PC-9 (cell line): ENCODE results near the gene ACSL1. TPM values are rescaled to one million over a fixed set of nuclear protein-coding genes. Genes with fewer than 3 reads are reported as not detected.

Source experiments
- BruUV-seq: library from RNA; stranded (reverse); fragments of 400-500 nt; replicated peaks from 2 replicates; lab custom pipeline; 2021; lab: Mats Ljungman, UMichigan
- CTCF ChIA-PET: fragments of 300-600 bp; sonication (Branson Sonifier 250); formaldehyde crosslinking; loops from one replicate; lab custom pipeline; 2022; ENCODE audit warnings: antibody characterized with exemption; lab: Charles Lee
- POLR2A ChIA-PET: fragments of 300-600 bp; sonication (Branson Sonifier 250); formaldehyde crosslinking; loops from one replicate; lab custom pipeline; 2022; ENCODE audit warnings: antibody characterized with exemption; ENCODE audit not compliant: unreplicated experiment; lab: Charles Lee
- DNase-seq, 2 experiments: peaks; one replicate each; pipeline versions ENCODE4 v3.0.0 to v3.0.0-alpha.2; 2015 to 2022; ENCODE audit warnings: mixed read lengths in 1 of 2
- H2AFZ ChIP-seq: fragments of 200-600 bp; sonication (generic); 2 replicates; pipeline ENCODE4 v1.8.1; 2017; ENCODE audit warnings: antibody characterized with exemption
- H3F3A ChIP-seq: fragments of 200-600 bp; sonication (generic); 2 replicates; pipeline ENCODE4 v1.8.1; 2017; ENCODE audit warnings: antibody characterized with exemption, mild to moderate bottlenecking, low read depth; ENCODE audit not compliant: insufficient read depth
- H3K27ac ChIP-seq: fragments of 200-600 bp; sonication (generic); 2 replicates; pipeline ENCODE4 v1.6.1; 2016; ENCODE audit warnings: mixed run types
- H3K27me3 ChIP-seq: fragments of 200-600 bp; sonication (generic); 2 replicates; pipeline ENCODE4 v1.6.1; 2016; ENCODE audit warnings: low read depth, mixed run types; ENCODE audit not compliant: insufficient read depth
- H3K36me3 ChIP-seq: fragments of 200-600 bp; sonication (generic); 2 replicates; pipeline ENCODE4 v1.6.1; 2016; ENCODE audit warnings: low read depth, mixed run types
- H3K4me1 ChIP-seq: fragments of 200-600 bp; sonication (generic); replicated peaks from 2 replicates; pipeline ENCODE4 v1.6.1; 2016; ENCODE audit warnings: mixed run types; ENCODE audit not compliant: insufficient read depth
- H3K4me2 ChIP-seq: fragments of 200-600 bp; sonication (generic); 2 replicates; pipeline ENCODE4 v1.6.1; 2017; ENCODE audit warnings: mixed run types
- H3K4me3 ChIP-seq: fragments of 200-600 bp; sonication (generic); 2 replicates; pipeline ENCODE4 v1.6.1; 2016; ENCODE audit warnings: mixed run types
- H3K79me2 ChIP-seq: fragments of 200-600 bp; sonication (generic); 2 replicates; pipeline ENCODE4 v1.6.1; 2017; ENCODE audit warnings: low read depth, mixed run types
- H3K9me2 ChIP-seq: fragments of 200-600 bp; sonication (generic); 2 replicates; pipeline ENCODE4 v1.8.1; 2017; ENCODE audit warnings: mild to moderate bottlenecking; ENCODE audit not compliant: insufficient read depth
- H3K9me3 ChIP-seq: fragments of 200-600 bp; sonication (generic); 2 replicates; pipeline ENCODE4 v1.8.1; 2016; ENCODE audit warnings: low read depth; ENCODE audit not compliant: insufficient read depth
- H4K20me1 ChIP-seq: fragments of 200-600 bp; sonication (generic); 2 replicates; pipeline ENCODE4 v1.8.1; 2017; ENCODE audit not compliant: insufficient read depth
- EZH2 ChIP-seq: fragments of 200-600 bp; sonication (generic); IDR thresholded peaks from 2 replicates; pipeline ENCODE4 v1.8.0; 2017; ENCODE audit warnings: antibody characterized with exemption, low read depth
- intact Hi-C: fragments of 100-400 bp; cut with micrococcal nuclease; formaldehyde crosslinking; loops from one replicate; pipeline ENCODE4 v1.10.0; 2022; ENCODE audit not compliant: unreplicated experiment
- total RNA-seq: library from RNA; stranded (reverse); gene quantifications from 2 replicates; pipeline ENCODE4 v1.2.3, GENCODE V29; 2021
- TF ChIP-seq, protein P1 (sequence below): fragments of 200-600 bp; sonication (generic); conservative IDR thresholded peaks from 2 replicates; pipeline ENCODE4 v1.6.1; 2017; ENCODE audit warnings: mixed run types, antibody characterized with exemption, mild to moderate bottlenecking, moderate library complexity

ACSL1 gene
- total RNA-seq, 1 experiment from 2014 or later = 96.6 TPM

- no TSS peak for BruUV-seq
- H4K20me1 ChIP-seq = no peaks in the 10 kb centered on the region
- TF ChIP-seq, protein P1, sequence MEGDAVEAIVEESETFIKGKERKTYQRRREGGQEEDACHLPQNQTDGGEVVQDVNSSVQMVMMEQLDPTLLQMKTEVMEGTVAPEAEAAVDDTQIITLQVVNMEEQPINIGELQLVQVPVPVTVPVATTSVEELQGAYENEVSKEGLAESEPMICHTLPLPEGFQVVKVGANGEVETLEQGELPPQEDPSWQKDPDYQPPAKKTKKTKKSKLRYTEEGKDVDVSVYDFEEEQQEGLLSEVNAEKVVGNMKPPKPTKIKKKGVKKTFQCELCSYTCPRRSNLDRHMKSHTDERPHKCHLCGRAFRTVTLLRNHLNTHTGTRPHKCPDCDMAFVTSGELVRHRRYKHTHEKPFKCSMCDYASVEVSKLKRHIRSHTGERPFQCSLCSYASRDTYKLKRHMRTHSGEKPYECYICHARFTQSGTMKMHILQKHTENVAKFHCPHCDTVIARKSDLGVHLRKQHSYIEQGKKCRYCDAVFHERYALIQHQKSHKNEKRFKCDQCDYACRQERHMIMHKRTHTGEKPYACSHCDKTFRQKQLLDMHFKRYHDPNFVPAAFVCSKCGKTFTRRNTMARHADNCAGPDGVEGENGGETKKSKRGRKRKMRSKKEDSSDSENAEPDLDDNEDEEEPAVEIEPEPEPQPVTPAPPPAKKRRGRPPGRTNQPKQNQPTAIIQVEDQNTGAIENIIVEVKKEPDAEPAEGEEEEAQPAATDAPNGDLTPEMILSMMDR = no peak
- no peak for TF ChIP-seq EZH2
- no peaks in the 10 kb centered on the region for H3K9me3 ChIP-seq
- no peak overlapping the region for H3K4me3 ChIP-seq
- H3K9me2 ChIP-seq = no peaks in the 10 kb centered on the region
- no peaks in the 10 kb centered on the region for H3F3A ChIP-seq
- no peak overlapping the region for H3K27ac ChIP-seq
- intact Hi-C loops = no loop called here
- ChIA-PET CTCF (no interaction called here), POLR2A (no interaction called here)
- no peak overlapping the region for H3K4me2 ChIP-seq
- H3K27me3 ChIP-seq = no peaks in the 10 kb centered on the region
- no peak for DNase-seq
- H2AFZ ChIP-seq = no peak overlapping the region
- no peaks in the 10 kb centered on the region for H3K79me2 ChIP-seq
- no peaks in the 10 kb centered on the region for H3K4me1 ChIP-seq
- H3K36me3 ChIP-seq = no peaks in the 10 kb centered on the region
Observed at GRCh38 chr4:184838249-184839074, 12.7 kb upstream of the ACSL1 start.

- CTCF ChIA-PET = no interaction called here
- BruUV-seq = no TSS peak
Observed at GRCh38 chr4:184836613-184837012, 10.8 kb upstream of the ACSL1 start.

GRCh38 chr4:184833046-184833838 lies 7.5 kb upstream of the ACSL1 start:
- TF ChIP-seq, protein P1 = no peak
- no peak for TF ChIP-seq EZH2
- CTCF ChIA-PET = no interaction called here
- H4K20me1 ChIP-seq = no peaks in the 10 kb centered on the region
- no peak overlapping the region for H3K4me3 ChIP-seq
- H3F3A ChIP-seq = no peaks in the 10 kb centered on the region
- H2AFZ ChIP-seq = no peak overlapping the region
- no peaks in the 10 kb centered on the region for H3K9me2 ChIP-seq
- intact Hi-C loops = no loop called here
- no peaks in the 10 kb centered on the region for H3K79me2 ChIP-seq
- H3K36me3 ChIP-seq = no peaks in the 10 kb centered on the region
- no peaks in the 10 kb centered on the region for H3K9me3 ChIP-seq
- no TSS peak for BruUV-seq
- no peak for DNase-seq
- H3K27me3 ChIP-seq = no peaks in the 10 kb centered on the region
- no peaks in the 10 kb centered on the region for H3K4me1 ChIP-seq
- no peak overlapping the region for H3K27ac ChIP-seq
- POLR2A ChIA-PET = no interaction called here
- H3K4me2 ChIP-seq = no peak overlapping the region

More at GRCh38 chr4:184836613-184837012, 10.8 kb upstream of the ACSL1 start:
- Histone ChIP-seq H3K9me2 (no peaks in the 10 kb centered on the region), H3K36me3 (no peaks in the 10 kb centered on the region), H3K9me3 (no peaks in the 10 kb centered on the region), H3K79me2 (no peaks in the 10 kb centered on the region), H3K4me2 (no peak overlapping the region), H2AFZ (no peak overlapping the region), H3K27ac (no peak overlapping the region), H3K27me3 (no peaks in the 10 kb centered on the region), H3K4me3 (no peak overlapping the region), H4K20me1 (no peaks in the 10 kb centered on the region), H3K4me1 (no peaks in the 10 kb centered on the region), H3F3A (no peaks in the 10 kb centered on the region)
- POLR2A ChIA-PET = no interaction called here
- intact Hi-C loops = no loop called here
- no peak for DNase-seq
- TF ChIP-seq, protein P1 = no peak
- TF ChIP-seq EZH2 = no peak
